ENCODE data around the gene VTI1A. TPM values are rescaled to one million over a fixed set of nuclear protein-coding genes. Genes with fewer than 3 reads are reported as not detected.

Gene VTI1A
- total and polyA plus RNA-seq, 2 of the 13 experiments (the other 11 are each of a cell fraction or from before 2014, with no cell fraction given), result 11.7 to 32.7 TPM

DNA sequence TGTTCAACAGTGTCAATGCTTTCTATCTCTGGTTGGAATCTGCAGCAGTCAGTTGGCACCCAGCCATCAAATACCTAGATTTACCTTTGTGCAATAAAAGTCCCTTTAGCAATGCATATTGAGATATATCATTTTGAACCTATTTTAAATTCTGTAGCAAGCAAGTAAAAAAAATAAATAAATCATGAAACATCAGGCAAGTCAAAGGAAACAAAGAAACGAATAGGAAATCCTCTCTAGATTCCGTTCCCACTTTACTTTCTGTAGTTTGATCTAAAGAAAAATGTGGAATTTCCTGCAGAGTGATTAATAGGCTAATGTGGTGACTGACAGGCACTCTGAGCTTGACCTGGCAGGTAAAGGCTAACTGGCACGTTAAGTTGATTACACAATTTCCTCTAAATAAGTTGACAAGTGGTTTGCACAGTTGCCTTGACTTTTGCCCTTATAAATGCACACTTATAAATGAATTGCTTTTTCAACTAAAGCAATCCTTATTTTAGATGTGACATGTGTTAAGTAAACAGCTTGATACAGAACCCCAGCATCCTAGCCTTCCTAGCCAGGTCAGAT lies 294.9 kb downstream of the VTI1A start (continued):
- TF ChIP-seq SMAD1 (CRISPR knock-in tag; IDR thresholded peaks at IDR 0.05; ENCODE audit: borderline replicate concordance, low read depth), result no peak
- TF ChIP-seq SRSF4 (IDR thresholded peaks at IDR 0.05; ENCODE audit: low read depth, low read length, poor library complexity, severe bottlenecking), result no peak
- peak; percentile 54; the same call in 1 of the 2 replicates for TF ChIP-seq ZMYM4 (CRISPR knock-in tag; IDR thresholded peaks at IDR 0.05)
- peak; percentile 78 for TF ChIP-seq MIXL1 (CRISPR knock-in tag; IDR thresholded peaks at IDR 0.05)
- TF ChIP-seq REXO4 (CRISPR knock-in tag; IDR thresholded peaks at IDR 0.05; ENCODE audit: borderline replicate concordance), result no peak
- TF ChIP-seq, protein P1, sequence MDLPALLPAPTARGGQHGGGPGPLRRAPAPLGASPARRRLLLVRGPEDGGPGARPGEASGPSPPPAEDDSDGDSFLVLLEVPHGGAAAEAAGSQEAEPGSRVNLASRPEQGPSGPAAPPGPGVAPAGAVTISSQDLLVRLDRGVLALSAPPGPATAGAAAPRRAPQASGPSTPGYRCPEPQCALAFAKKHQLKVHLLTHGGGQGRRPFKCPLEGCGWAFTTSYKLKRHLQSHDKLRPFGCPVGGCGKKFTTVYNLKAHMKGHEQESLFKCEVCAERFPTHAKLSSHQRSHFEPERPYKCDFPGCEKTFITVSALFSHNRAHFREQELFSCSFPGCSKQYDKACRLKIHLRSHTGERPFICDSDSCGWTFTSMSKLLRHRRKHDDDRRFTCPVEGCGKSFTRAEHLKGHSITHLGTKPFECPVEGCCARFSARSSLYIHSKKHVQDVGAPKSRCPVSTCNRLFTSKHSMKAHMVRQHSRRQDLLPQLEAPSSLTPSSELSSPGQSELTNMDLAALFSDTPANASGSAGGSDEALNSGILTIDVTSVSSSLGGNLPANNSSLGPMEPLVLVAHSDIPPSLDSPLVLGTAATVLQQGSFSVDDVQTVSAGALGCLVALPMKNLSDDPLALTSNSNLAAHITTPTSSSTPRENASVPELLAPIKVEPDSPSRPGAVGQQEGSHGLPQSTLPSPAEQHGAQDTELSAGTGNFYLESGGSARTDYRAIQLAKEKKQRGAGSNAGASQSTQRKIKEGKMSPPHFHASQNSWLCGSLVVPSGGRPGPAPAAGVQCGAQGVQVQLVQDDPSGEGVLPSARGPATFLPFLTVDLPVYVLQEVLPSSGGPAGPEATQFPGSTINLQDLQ (CRISPR knock-in tag; IDR thresholded peaks at IDR 0.05), result no peak
- TF ChIP-seq SOX13 (IDR thresholded peaks at IDR 0.05), result peak; percentile 61; the same call in 1 of the 2 replicates
- peak in 1 of 2 experiments; percentile 84; a peak in 2 of 4 replicates for TF ChIP-seq SOX13 (CRISPR knock-in tag; conservative IDR thresholded peaks at IDR 0.05 in 1 of 2, IDR thresholded peaks at IDR 0.05 in 1 of 2)
- TF ChIP-seq, protein P2, sequence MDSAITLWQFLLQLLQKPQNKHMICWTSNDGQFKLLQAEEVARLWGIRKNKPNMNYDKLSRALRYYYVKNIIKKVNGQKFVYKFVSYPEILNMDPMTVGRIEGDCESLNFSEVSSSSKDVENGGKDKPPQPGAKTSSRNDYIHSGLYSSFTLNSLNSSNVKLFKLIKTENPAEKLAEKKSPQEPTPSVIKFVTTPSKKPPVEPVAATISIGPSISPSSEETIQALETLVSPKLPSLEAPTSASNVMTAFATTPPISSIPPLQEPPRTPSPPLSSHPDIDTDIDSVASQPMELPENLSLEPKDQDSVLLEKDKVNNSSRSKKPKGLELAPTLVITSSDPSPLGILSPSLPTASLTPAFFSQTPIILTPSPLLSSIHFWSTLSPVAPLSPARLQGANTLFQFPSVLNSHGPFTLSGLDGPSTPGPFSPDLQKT (CRISPR knock-in tag; IDR thresholded peaks at IDR 0.05; ENCODE audit: borderline replicate concordance), result no peak
- peak; percentile 86 for TF ChIP-seq HDAC2 (CRISPR knock-in tag; IDR thresholded peaks at IDR 0.05)
- no peak for TF ChIP-seq SNAPC2 (CRISPR knock-in tag; IDR thresholded peaks at IDR 0.05)
- TF ChIP-seq ERF (CRISPR knock-in tag; IDR thresholded peaks at IDR 0.05), result peak; percentile 61; the same call in 1 of the 2 replicates
- TF ChIP-seq ZNF713 (CRISPR knock-in tag; IDR thresholded peaks at IDR 0.05), result no peak
- TF ChIP-seq GATAD2A (CRISPR knock-in tag; IDR thresholded peaks at IDR 0.05), result peak; percentile 93
- TF ChIP-seq ZNF3 (CRISPR knock-in tag; IDR thresholded peaks at IDR 0.05), result no peak
- no peak for TF ChIP-seq ZSCAN30 (CRISPR knock-in tag; IDR thresholded peaks at IDR 0.05)
- no peak for TF ChIP-seq IRX3 (CRISPR knock-in tag; IDR thresholded peaks at IDR 0.05; ENCODE audit: borderline replicate concordance, low read depth)
- TF ChIP-seq SP140L (CRISPR knock-in tag; IDR thresholded peaks at IDR 0.05; ENCODE audit: borderline replicate concordance), result no peak
- no peak for TF ChIP-seq ATAD3A (CRISPR knock-in tag; IDR thresholded peaks at IDR 0.05)
- no peak for TF ChIP-seq ZNF530 (CRISPR knock-in tag; IDR thresholded peaks at IDR 0.05; ENCODE audit: low read depth)
- no peak for TF ChIP-seq ZNF251 (CRISPR knock-in tag; IDR thresholded peaks at IDR 0.05)
- TF ChIP-seq SIX1 (CRISPR knock-in tag; IDR thresholded peaks at IDR 0.05; ENCODE audit: borderline replicate concordance), result 0 out of 2 replicates have a peak, but pooled peaks have one; percentile 18
- no peak for TF ChIP-seq NFE2L1 (CRISPR knock-in tag; IDR thresholded peaks at IDR 0.05; ENCODE audit: borderline replicate concordance)
- peak in 1 of 2 experiments; percentile 87; a peak in 2 of 4 replicates for TF ChIP-seq EP300 (IDR thresholded peaks at IDR 0.05; ENCODE audit: low read depth in 2 of 2, low read length in 2 of 2)
- peak; percentile 62; the same call in 1 of the 2 replicates for TF ChIP-seq EP300 (CRISPR knock-in tag; IDR thresholded peaks at IDR 0.05; ENCODE audit: borderline replicate concordance)
- TF ChIP-seq ETV6 (CRISPR knock-in tag; conservative IDR thresholded peaks at IDR 0.05), result no peak
- no peak for TF ChIP-seq REL (CRISPR knock-in tag; conservative IDR thresholded peaks at IDR 0.05)
- TF ChIP-seq SSRP1 (CRISPR knock-in tag; IDR thresholded peaks at IDR 0.05), result no peak
- TF ChIP-seq FOXP1 (IDR thresholded peaks at IDR 0.05), result no peak
- TF ChIP-seq FOXP1 (CRISPR knock-in tag; IDR thresholded peaks at IDR 0.05), result peak; percentile 68
- no peak for TF ChIP-seq ZNF709 (CRISPR knock-in tag; IDR thresholded peaks at IDR 0.05)

All from HepG2 (cell line).